Stimulated activated CD8-positive, alpha-beta memory T cell treated with anti-CD3 and anti-CD28 coated beads, Interleukin-12 subunit alpha, Interleukin-12 subunit beta, amount 100 ng/mL, for 4 hours (primary cell): ENCODE results near the gene AKIRIN1.
A peak's percentile ranks its signal among the peaks of the same experiment; 100 is the strongest.
"Not testable (repeated sequence)": the region's sequence is repeated elsewhere in the genome, so short reads cannot be mapped to it uniquely, and the experiment has no call there.

Source experiments
- DNase-seq: peaks from one replicate; pipeline ENCODE4 v3.0.0-alpha.2; 2020; ENCODE audit warnings: low read depth

AKIRIN1 gene

DNA sequence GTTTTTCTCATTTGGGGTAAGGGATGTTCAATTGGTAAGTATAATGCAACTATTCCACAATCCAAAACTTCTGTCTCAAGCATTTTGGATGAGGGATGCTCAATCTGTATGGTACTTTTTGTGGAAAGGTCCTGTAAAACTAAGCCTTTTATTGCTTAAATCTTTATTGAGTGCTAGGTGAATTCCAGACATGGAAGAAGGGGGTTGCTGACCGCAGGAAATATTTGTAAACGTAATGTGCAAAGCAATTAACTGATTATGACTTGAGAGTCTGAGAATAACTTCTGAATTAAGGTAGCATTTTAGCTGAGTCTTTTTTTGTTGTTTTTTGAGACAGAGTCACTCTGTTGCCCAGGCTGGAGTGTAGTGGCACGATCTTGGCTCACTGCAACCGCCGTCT is 3.1 kb downstream of the AKIRIN1 start:
- no peak for DNase-seq

GRCh38 chr1:38997034-38997900 is 6.2 kb downstream of the AKIRIN1 start:
- DNase-seq, result no peak

DNA sequence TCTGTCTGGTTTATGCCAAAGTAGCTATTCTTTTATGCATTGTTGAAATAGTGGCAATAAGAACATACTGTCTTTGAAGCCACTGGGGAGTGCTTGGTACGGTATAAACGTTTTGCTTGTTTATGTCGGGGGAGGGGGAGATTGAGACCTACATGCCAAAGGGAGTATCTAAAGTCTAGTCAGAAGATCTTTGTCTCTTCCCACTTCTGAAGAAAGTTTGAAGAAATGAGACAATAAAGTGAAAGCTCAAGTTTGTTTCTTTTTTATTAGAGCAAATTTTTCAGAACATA is 6.8 kb downstream of the AKIRIN1 start:
- DNase-seq, result no peak

GRCh38 chr1:39001516-39002421 is 10.7 kb downstream of the AKIRIN1 start:
- DNase-seq, result no peak

DNA sequence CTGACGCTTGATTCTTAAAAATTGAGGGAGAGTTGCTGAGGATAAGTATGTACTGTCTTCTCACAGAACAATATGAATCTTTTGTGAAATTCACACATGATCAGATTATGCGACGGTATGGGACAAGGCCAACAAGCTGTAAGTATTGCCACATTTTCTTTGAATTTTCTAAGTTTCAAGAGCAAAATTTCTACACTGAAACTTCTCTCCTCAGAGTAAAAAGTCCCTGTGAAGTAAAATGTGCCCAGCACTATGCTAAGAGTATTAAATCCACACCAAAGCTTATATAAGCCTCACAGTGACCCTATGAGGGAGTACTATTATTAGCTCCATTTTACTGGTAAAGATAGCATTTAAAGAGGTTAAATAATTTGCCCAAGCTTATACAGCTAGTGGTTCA is 12.2 kb downstream of the AKIRIN1 start:
- no peak for DNase-seq

DNA sequence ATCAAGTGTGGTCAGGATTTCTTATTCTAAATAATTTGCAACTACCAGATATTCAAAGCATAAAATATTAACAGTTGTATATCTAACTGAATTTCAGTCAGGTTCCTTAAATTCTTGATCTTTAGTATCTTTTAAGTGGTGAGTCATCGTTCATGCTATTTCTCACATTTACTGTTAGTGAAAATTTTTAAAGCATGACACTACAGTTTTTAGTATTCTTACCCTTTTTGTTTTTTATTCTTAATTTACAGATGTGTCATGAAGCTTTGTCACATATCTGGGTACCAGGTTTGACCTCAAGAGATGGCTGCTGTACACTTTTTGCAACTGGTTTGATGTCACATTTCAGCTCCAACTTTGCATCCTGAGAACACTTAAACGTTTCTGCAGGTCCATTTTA is 12.7 kb downstream of the AKIRIN1 start:
- no peak for DNase-seq

- DNase-seq, result no peak
Observed at GRCh38 chr1:39006287-39006686, 15.2 kb downstream of the AKIRIN1 start.

DNA sequence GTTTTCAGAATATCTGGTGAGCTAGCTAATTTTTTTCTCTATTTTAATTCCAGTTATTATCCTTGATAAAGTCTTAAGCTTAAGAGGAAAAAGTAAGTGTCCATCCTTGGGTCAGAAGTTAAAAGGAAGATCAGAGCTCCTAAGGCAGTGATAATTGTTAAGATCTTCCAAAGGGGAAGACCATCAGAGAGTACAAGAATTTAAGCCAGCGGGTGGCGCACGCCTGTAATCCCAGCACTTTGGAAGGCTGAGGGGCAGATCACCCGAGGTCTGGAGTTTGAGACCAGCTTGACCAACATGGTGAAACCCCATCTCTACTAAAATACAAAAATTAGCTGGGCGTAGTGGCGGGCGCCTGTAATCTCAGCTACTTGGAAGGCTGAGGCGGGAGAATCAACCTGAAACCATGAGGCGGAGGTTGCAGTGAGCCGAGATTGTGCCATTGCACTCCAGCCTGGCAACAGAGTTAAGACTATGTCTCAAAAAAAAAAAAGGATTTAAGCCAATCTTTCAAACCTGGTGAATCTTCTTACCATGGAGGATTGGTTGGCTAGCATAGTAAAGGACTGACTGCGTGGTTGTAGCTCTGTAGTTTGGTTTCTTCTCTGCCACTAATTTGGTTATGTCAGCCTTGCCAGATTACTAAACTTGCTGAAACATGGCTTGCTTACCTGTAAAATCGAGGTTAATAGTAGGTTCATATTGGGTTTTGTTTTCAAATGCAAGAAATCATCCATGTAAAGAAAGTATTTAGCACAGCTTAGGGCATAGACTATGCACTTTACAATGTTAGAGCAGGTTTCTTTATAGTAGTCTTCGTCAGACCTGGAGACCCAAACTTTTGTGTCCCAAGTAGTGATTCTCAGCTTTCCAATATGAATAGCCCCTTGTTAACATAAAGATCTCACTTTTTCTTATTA is 15.9 kb downstream of the AKIRIN1 start:
- no peak for DNase-seq

DNA sequence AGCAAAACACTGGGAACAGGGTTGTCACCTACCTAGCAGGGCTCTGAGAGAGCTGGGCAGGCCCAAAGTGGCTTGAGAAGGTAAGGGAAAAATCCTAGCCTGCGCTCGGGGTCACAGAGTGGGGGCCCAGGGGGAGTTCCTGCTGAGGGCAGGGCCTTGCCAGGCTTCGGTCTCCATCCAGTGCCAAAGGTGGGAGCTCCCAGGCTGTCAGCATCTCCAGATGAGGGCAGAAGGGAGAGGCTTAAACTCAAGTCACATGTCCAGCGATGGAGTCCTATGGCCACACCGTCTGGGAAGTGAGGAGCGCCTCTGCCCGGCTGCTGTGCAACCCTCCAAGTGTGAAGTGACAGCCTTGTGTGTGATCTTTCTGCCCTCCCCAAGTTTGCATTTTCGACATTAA is 23.9 kb downstream of the AKIRIN1 start:
- DNase-seq, result not testable (repeated sequence)

DNA sequence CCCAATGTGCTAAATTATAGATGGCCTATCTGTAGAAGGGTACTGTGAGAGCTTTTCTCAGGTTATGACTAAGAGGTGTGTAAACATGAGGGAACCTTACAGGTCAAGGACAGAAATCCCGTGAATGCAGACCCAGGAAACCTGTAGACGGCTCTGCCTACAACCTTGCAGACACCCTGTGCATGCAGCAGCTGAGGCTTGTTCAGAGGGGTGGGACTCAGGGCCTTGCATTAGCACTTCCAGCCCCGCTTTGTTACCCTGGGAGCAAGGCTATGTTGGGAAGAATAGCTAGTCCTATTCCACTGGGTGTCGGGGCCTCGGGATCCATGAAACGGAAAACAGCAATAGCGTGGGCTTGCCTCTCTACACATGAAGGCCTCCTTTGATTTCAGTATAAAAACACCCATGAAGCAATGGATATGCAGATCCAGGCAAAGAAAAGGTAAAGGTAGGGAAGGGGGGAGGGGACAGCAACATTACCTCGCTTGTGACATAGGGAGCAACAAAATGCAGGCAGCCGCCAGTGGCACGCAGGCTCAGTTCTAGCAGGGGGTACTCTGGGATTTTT is 25.6 kb downstream of the AKIRIN1 start:
- no peak for DNase-seq

DNA sequence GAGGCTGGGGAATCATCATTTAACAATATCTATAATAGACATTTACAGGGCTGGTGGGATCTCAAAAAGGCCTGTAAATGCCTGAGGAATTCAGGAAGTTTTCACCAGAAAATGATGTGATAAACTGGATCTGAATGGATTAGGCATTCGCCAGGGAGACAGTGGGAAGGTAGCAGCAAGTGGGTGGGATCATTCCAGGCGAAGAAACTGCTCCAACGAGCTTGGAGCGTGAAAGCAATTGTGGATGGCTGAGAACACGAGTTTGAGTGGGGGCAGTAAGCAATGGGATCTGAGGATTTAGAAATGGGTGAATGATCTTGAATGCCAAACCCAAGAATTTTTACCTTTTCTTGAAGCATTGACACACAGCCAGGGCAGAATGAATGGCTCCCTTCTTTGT is 26.2 kb downstream of the AKIRIN1 start:
- no peak for DNase-seq

DNA sequence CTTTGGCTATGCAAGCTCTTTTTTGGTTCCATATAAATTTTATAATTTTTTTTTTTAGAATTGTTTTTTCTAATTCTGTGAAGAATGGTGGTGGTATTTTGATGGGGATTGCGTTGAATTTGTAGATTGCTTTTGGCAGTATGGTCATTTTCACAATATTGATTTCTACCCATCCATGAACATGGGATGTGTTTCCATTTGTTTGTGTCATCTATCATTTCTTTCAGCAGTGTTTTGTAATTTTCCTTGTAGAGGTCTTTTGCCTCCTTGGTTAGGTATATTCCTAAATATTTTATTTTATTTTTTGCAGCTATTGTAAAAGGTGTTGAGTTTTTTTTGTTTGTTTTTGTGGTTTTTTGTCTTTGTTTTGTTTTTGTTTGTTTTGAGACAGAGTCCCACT is 29.4 kb downstream of the AKIRIN1 start:
- not testable (repeated sequence) for DNase-seq

GRCh38 chr1:39021426-39021825 is 30.4 kb downstream of the AKIRIN1 start:
- DNase-seq, result no peak

DNA sequence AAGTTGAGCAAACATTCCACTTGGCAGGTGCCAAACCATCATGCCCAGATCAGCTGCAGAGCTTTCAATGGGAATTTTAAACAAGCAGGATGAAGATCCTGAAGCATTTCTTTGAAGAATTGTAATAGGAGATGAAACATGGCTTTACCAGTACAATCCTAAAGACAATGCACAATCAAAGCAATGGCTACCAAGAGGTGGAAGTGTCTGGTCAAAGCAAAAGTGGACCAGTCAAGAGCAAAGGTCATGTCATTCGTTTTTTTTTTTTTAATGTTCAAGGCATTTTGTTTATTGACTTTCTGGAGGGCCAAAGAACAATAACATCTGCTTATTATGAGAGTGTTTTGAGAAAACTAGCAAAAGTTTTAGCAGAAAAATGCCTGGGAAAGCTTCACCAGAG is 32.1 kb downstream of the AKIRIN1 start:
- DNase-seq, result no peak

DNA sequence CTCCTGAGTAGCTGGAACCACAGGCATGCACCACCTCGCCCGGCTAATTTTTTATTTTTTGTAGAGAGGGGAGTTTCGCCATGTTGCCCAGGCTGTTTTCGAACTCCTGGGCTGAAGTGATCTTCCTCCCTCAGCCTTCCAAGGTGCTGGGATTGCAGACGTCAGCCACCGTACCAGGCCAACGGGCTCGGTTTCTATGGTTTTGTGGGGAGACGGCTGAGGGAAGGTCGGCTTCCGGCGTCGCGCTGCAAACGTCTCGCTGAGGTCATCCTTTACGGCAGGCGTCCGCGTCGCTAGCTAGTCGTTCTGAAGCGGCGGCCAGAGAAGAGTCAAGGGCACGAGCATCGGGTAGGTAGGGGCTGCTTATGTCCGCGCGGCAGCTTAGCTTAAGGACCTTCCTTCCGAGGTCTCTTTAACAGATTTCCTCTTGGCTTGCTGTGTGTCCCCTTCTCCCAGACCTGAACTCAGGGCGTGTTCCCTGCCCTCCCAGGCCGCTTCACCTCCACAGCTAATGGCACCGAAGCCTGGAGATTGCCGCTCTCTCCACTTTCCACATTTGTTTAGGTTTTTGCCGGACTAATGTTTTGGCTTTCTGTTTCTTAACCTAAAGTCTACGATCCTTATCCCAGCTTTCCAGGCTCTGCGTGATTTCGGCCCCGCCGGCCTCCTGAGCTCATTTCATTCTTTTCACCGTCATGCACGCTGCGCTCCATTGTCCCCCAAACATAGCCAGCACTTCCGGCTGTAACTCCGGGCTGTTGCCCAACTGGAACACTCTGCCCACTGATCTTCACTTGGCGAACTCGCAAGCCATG is 35.2 kb downstream of the AKIRIN1 start, which contains the start of gene NDUFS5:
TSS of gene NDUFS5 (plus strand) at position 300 of the 815 bp plus-strand sequence. CDS start 2,375 bp downstream, outside the sequence.
- DNase-seq, result peak; percentile 66

DNA sequence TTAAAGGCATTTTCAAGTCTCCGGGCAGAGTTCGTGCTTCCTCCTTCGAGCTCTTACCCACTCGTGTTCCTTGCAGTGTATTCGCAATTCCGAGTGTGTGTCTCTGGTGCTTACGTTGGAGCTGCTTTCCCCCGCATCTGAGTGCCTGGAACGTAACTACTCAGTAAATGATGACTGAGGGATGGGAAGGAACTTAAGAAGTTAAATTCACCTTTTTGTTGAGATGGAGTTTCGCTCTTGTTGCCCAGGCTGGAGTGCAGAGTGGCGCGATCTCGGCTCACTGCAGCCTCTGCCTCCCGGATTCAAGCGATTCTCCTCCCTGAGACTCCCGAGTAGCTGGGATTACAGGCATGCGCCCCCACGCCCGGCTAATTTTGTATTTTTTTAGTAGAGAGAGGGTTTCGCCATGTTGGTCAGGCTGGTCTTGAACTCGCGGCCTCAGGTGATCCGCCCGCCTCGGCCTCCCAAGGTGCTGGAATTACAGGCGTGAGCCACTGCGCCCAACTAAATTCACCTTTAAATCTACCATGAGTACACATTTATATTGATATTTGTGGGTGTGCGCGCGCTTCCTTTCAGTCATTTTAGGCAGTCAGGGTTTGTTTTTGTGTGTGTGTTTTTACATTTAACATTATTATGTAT is 35.9 kb downstream of the AKIRIN1 start:
- no peak for DNase-seq

- DNase-seq, result no peak
Observed at GRCh38 chr1:39034114-39034654, 43.1 kb downstream of the AKIRIN1 start.

DNA sequence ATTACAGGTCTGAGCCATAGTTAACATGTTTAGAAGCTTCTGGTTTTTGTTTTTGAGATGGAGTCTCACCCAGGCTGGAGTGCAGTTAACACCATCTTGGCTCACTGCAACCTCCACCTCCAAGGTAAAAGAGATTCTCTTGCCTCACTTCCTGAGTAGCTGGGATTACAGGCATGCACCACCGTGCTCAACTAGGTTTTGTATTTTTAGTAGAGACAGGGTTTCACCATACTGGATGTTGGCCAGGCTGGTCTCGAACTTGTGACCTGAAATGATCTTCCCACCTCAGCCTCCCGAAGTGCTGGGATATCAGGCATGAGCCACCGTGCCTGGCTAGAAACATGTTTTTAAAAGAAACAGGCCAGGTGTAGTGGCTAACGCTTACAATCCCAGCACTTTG is 45.6 kb downstream of the AKIRIN1 start:
- no peak for DNase-seq

- no peak for DNase-seq
Observed at GRCh38 chr1:39043513-39043912, 52.4 kb downstream of the AKIRIN1 start.

DNA sequence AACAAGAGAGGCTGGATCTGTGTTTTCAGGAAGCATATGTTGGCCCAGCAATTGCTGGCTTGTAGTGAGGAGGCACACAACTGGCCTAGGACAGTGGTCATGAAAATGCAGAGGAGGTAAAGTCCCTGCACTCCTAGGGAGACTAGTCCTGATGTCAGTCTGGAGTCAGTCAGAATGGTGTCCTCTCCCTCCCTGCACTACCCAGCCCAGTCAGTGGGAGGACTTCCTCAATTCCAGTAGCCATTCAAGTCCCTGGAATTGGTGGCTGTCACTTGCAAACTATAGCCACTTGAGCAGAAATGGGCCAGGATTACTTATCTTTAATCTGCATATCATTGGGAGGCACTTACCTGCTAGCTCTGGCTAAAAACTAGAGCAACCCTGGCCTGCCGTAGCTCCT is 53.7 kb downstream of the AKIRIN1 start:
- no peak for DNase-seq
